HG02870 (cell line): Measurements from ENCODE around the gene SLC43A3.
A peak's percentile ranks its signal among the peaks of the same experiment; 100 is the strongest.

Source experiments
- ATAC-seq: cut with Tn5 transposase; IDR thresholded peaks from one replicate; pipeline ENCODE4 v1.9.1; 2021; ENCODE audit warnings: mild to moderate bottlenecking, moderate library complexity; ENCODE audit not compliant: unreplicated experiment

Gene SLC43A3

DNA sequence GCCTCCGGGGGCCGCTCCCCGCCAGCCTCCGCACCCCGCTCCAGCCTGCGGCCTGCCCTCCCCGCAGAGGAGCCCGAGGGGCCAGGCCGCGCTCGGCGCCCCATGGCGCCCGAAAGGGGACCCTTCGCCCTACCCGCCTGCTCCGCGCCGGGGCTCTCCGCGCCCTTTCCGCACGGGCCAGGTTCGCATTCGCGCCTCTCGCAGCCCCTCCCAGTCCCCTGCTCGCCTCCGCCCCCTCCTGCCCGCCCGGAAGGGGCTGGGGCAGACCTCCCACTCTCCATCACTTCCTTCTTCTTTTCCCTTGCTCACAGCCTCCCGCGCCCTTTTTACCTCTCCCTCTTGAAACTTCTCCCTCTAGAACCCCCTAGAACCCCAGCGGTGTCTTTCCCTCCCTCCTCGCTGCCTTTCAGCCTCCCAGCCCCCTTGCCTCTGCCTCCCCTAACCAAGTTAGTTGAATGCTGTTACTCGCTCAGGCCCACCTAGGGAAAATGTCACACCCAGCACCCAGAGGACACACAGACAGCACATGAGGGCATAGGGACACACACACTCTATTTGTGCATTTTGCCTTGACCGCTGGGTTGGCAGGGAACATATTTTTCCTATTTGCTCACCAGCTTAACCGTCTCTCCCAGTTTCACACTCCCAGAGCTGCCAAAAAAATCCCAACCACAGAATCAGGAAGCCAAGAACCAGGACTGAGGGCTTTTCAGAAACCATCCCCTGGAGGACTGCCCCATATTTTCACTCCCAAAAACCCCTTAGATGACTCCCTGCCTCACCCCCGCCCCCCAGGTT is at the start of gene SLC43A3:
TSS of gene SLC43A3 (minus strand) at position 193 of the 798 bp plus-strand sequence. CDS start 949 bp downstream, outside the sequence.
- ATAC-seq: peak; percentile 46

DNA sequence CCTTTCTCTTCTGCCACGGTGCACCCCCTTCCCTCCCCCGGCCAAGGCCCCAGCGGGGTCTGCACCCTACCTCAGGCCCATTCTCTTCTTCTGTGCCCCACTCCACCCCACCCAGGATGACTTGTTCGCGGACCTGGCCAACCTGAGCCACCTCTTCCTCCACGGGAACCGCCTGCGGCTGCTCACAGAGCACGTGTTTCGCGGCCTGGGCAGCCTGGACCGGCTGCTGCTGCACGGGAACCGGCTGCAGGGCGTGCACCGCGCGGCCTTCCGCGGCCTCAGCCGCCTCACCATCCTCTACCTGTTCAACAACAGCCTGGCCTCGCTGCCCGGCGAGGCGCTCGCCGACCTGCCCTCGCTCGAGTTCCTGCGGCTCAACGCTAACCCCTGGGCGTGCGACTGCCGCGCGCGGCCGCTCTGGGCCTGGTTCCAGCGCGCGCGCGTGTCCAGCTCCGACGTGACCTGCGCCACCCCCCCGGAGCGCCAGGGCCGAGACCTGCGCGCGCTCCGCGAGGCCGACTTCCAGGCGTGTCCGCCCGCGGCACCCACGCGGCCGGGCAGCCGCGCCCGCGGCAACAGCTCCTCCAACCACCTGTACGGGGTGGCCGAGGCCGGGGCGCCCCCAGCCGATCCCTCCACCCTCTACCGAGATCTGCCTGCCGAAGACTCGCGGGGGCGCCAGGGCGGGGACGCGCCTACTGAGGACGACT is 49.3 kb upstream of the SLC43A3 start:
- ATAC-seq: peak; percentile 31

DNA sequence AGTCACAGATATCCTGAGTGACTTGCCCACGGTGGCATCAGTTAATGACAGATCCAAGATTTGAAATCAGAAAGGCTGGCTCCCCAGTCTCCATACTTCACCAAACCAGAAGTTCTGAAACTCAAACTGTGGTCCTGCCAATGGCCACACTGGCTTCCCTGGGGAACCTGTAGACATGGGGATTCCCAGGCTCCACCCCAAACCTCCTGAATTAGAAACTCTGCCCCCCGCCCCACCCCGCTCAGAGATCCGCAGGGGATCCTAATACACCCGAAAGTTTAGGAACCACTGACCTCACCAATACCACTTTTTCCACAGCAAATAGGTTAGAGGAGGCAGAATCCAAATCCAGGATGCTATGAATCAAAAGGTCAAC is 48.7 kb upstream of the SLC43A3 start:
- no peak for ATAC-seq

DNA sequence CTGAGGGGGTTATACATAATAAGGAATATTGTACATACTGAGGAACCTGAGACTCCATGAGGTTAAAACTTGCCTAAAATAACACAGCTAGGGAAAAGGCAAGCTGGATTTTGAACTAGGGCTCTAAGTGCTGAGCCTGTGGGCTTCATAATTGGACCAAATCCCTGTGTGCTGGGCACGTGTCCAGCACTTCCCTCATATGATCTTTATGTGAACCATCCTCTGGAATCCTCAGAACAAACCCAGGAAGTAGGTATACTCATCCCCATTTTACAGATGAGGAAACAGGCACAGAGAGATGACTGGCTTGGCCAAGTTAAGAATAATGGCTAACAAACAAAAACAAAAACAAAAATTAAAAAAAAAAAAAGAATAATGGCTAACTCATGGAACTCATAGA is 48.3 kb upstream of the SLC43A3 start:
- no peak for ATAC-seq

DNA sequence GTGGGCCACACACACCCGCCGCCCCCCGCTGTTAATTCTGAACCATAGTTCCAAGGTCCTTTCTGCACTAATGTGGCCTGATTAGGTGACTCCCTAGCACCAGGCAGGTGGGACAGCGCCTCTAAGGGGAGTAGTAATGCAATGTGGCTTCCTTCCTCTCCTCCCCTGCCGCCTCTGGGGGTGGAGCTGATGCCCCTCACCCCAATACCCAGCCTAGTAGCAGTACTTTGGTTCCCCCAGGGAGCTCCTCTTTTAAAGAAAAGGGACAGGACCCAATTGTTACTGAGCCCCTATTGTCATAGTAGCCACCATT is 47.8 kb upstream of the SLC43A3 start:
- no peak for ATAC-seq

DNA sequence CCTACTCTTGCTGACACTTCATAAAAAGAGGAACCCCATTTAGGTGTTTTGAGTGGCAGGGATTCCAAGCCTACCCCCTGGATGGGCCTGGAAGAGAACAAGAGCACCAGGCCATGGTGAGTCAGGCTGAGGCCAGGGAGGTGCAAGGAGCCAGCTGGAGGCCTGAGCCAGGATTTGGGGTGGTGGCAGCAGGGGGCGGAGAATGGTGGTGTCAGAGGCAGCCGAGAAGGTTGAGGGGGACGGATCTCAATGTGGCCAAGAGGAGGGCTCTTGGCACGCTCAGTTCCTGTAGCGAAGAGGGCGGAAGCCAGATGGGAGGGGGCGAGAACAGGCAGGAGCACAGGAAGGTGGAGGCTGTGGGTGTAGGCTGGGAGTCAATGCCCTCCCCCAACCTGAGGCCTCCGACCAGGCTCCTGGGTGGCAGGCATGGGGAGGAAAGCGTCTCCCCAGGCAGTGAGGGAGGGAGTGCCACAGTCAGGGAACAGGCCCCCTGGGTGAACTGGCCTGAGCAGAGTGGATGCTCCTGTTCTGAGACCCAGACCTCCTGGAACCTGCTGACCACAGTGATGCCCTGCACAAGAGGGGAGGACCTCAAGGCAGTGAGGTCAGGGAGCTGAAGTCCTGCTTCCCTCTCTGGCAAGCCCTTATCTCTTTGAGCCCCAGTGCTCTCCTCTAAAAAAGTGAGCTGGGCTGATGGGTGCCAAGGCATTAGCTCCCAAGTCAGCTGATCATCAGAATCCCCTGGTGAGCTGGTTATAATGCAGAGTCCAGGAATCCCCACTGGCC is 47.3 kb upstream of the SLC43A3 start:
- no peak for ATAC-seq

DNA sequence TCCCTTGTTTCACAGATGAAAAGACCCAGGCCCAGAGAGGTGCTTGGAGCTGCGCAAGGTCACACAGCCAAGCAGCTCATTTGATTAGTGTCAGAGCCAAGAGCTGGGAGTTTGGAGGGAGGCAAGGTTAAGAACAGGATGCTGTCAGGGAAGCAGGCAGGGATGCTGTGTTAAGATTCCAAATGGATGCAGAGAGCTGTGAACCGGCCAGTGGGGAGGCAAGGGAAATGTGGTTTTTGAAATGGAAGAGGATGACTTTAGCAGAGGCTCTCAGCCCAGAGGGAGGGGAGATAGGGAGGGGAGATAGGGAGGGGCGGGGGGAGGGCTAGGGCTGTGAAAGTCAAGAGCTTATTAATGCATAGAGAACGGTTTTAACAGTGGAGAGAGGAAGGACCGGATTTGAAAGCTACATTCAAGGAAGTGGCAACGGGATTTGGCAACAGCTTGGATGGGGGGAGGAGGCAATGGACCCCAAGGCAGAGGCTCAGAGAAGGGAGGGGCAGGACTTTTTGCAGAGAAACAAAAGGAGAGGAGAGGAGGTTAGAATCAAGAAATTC is 46.4 kb upstream of the SLC43A3 start:
- ATAC-seq: no peak

DNA sequence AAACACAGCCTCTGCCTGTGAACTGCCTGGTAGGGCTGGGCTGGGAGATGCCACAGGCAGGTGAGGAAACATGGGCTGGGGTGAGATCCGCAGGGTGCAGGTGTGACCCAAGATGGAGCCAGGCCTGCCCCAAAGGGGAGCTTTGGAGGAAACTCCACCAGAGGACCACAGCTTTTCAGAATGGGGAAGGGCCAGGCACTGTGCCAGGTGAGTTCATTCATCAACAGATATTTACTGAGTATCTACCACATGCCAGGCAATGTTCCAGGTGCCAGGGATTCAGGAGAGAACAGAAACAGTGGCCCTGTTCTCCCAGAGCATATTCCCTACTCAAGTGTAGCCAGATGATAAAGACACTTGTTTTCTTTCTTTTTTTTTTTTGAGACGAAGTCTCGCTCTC is 44.6 kb upstream of the SLC43A3 start:
- no peak for ATAC-seq

DNA sequence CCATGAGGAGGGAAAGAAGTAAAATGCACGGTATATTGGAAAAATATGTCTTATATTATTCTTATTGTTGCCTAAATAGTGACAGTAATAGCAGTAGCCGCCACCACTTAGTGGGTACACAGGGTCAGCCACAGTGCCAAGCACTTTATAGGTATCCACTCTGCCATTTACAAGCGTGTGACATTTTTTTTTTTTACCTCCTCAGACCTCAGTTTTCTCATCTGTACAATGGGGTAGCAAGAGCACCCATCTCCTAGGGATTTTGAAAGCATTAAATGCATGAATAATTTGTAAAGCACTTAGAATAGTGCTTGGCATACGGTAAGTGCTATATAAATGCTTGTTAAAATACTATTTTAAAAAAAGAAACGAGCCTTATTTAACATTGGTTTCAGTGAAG is 42.3 kb upstream of the SLC43A3 start:
- no peak for ATAC-seq

DNA sequence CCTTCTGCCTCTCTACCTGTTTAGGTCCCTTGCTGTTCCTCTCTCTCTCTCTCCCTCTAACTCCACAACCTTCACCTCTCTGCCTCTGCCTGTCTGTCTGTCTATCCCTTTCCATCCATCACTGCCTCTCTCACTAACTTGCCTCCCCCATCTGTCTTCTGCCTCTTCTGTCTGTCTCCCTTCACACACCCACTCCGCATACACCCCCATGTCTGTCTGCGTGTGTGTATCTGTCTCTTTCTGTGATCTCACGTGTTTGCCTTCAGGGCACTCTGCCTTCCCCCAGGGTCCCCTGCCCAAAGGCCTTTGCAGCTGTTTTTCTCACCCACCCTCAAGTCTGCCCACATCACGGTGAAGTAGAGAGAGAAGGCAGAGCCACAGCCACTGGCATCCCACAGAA is 41.4 kb upstream of the SLC43A3 start:
- ATAC-seq: no peak

DNA sequence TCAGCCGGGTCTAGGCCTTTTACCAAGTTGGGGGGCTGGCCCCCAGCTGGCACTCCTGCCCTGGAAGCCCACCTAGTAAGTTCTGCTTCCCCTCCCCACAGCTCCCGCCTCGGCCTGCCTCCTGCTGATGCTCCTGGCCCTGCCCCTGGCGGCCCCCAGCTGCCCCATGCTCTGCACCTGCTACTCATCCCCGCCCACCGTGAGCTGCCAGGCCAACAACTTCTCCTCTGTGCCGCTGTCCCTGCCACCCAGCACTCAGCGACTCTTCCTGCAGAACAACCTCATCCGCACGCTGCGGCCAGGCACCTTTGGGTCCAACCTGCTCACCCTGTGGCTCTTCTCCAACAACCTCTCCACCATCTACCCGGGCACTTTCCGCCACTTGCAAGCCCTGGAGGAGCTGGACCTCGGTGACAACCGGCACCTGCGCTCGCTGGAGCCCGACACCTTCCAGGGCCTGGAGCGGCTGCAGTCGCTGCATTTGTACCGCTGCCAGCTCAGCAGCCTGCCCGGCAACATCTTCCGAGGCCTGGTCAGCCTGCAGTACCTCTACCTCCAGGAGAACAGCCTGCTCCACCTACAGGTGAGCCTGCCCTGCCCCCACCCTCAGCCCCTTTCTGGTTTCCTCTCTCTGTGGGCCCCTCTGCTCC is 40.7 kb upstream of the SLC43A3 start:
- no peak for ATAC-seq

DNA sequence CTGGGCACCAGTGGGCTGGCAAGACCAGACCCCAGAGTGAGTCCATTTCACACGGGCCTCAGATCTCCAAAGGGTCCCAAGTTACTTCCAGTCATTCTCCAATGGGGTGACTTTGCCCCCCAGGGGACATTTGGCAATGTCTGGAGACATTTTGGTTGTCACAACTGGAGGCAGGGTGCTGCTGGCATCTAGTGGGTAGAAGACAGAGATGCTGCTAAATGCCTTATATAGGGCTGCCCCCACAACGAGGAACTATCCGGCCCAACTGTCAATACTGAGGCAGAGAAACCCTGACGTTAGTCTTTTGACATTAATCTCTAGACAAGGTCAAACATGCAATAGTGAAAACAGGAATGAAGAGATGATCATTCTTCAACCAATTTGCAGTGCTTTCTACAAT is 39.8 kb upstream of the SLC43A3 start:
- no peak for ATAC-seq

DNA sequence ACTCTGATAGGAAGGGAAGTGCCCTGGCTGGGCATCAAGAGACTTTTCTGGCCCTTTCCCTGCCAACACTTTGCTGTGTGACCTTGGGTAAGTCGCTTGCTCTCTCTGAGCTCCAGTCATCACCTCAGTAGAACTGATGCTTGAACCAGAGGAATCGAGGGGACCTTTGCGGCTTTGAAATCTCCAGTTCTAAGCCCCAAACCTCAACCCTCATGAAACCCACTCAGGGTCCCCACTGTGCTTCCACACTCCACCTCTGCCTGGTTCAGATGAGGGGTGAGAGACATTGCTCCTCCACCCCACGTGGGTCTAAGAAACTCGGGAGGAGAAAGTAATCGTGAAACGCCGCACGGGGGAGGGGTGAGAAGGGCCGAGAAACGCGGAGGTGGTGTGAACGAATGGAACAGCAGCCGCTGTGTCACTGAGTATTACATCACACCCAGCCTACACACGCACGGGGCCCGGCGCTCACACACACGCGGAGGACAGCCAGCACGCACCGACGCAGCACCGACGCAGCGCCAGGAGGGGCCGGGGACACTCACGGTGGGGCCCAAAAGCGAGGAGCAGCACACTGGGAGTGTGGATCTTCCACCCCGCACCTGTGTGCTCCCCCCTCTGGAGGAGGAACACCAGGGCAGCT is 37.7 kb upstream of the SLC43A3 start:
- no peak for ATAC-seq

DNA sequence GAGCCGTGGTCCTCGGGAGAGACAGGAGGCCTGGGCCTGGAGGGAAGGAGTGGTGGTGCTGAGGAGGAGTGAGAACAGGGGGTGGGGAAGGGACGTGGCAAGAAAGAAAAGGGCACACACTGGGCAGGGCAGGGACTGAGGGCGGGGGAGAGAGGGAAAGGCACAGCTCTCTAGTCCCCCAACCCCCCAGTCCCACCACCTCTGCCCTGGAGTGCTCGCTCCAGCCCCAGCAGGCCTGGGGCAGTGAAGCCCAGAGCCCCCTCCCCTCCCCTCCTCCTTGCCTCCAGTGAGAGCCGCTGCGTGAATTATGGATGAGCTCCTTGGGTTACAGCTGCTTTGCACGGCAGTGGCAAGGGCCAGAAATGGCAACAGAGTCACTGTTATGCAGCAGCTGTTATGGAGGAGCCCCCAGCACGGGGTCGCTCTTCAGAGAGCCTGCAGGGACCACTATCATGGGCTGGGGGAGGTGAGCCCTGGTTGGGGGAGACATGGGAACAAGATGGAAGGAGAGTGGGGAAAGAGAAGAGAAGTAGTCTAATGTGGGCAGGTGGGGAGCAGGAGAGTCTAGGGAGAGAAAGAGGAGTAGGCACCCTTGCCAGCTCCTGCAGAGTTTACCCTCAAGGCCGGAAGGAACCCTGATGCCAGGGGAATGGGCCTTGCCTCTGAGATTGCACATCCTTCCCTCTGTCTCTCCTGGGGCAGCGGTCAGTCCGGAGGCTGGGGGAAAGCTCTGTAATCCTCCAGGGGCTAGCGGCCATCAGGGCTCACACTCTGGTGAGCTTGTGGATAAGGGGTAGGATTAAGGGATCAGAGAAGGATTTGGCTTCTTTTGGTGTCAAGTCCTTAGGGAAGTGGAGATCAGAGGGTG is 37.0 kb upstream of the SLC43A3 start:
- no peak for ATAC-seq

DNA sequence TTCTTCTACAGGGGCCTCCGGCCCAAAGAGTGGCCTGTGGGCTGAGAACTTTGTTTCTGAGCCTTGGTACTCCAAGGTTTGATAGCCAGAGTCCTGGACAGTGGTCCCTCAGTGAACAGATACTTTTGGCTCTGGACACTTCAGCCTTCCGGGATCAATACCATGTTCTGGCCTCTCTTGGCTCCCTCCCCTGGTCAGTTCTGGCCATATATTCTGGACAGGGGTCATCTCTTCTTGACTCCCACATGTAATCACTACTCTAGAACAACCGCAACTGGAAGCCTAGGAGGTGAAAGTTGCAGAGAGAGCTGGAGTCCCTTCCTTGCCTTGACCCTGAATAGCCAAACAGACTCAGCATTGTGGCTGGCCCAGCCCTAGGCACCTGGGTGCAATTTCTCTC is 35.7 kb upstream of the SLC43A3 start:
- no peak for ATAC-seq

DNA sequence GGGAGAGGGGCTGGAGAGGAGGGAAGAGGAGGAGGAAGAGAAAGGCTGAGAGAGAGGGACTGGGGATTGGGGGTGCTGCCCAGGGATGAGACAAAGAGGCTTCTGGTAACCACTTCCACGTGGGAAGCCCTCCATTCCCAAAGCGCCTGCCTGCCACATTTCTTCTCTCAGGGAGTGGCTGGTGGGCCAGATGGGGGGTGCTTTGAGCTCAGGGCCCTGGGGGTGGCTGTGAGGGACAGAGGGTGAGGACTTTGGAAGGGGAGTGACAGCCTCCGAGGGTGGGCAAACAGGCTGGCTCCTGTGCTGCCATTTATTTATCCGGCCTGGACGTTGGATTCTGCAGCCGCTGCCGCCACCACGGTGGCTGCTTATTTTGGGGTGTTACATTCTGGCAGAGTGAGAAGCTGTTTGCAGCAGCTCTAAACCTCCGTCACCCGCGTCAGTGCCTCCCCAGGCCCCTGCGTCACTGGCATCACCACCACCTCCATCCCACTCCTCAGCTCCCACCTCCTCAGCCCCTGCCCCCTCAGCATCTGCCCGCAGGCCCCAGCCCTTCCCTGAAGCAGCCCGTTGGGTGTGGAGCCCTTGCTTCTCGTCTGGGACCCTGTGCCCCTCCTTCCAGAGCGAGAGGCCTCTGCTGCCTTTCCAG is 35.0 kb upstream of the SLC43A3 start:
- no peak for ATAC-seq

DNA sequence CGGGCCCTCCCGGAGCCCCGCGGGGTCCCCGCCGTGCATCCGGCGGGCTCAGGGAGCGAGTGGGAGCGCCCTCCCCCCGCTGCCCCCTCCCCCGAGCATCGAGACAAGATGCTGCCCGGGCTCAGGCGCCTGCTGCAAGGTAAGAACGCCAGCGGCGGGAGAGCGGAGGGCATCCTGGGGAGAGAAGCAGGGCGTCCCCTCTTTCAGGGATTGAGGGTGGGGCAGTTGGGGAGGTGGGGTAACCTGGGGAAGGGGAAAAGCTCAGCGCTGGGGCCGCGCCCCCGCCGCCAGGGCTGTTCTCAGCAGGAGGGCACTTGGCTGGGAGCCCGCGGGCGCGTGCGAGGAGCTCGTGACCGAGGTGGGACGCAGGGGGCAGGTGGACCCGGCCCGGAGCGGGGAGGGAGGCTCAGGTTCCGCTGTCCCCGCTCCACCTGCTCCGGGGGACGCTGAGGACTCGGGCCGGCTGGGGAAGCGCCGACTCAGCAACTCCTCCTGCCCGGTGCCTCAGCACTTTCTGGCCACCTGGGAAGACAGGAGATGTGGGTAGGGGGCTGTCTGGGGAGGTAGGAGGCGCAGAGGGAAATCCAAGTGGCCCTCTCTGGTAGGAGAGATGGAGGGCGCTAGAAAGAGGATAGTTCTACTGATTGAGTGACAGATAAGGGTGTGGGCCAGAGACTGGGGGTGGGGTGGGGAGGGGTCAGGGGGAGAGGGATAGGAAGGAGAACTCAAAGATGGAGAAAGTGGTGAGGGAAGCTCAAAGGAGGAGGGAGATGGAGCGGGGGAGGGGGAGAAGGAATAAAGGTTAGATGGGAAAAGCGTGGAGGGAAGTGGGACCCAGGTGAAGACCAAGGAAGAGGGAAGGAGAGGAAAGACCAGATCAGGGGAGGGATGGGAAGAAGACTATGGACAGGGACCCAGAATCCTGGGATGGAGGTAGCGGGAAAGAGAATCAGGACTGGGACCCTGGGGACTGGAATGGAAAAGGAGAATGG is 34.1 kb upstream of the SLC43A3 start:
- no peak for ATAC-seq
